ENCODE measurements around the gene UGT1A8. TPM values are rescaled to one million over a fixed set of nuclear protein-coding genes. Genes with fewer than 3 reads are reported as not detected.
A peak's percentile ranks its signal among the peaks of the same experiment; 100 is the strongest.

The UGT1A8 gene
- total and polyA plus RNA-seq, 2 donors from 2014 or later: 30.0 TPM; not detected in 1

DNA sequence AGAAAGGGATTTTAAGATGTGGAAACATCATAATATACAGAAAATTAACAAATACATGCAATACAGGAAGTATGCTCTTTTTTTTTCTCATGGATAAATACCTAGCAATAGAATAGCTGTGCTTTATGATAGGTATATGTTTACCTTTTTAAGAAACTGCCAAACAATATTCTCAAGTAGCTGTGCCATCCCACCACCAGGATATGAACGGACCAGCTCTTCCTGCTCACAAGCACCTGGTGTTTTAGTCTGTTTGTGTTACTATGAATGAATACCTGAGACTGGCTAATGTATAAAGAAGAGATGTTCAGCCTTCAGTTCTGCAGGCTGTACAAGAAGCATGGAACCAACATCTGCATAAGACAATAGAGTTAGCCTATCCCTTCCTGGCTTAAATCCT is 19.9 kb upstream of the UGT1A8 start:
- Histone ChIP-seq H3K36me3 (ENCODE audit: control insufficient read depth in 2 of 3, insufficient read depth in 3 of 3, low read length in 3 of 3) (no peaks in the 10 kb centered on the region), H3K9ac (ENCODE audit: low read length in 3 of 3) (no peak overlapping the region), H3K4me1 (ENCODE audit: control insufficient read depth in 2 of 3, insufficient read depth in 2 of 3, low read depth in 1 of 3, low read length in 3 of 3) (peaks cover 6 to 21% (median 7%) of the 10 kb centered on the region in 3 donors), H3K27ac (ENCODE audit: low read depth in 2 of 2, low read length in 2 of 2) (peak overlapping the region in 1 of 2 donors; percentile 69), H3K9me3 (ENCODE audit: control insufficient read depth in 2 of 3, insufficient read depth in 1 of 3, low read length in 3 of 3) (no peaks in the 10 kb centered on the region), H3K4me3 (ENCODE audit: low read length in 3 of 3) (peak overlapping the region in 1 of 3 donors; percentile 12), H3K27me3 (ENCODE audit: control insufficient read depth, insufficient read depth, low read length) (no peaks in the 10 kb centered on the region)
- intact Hi-C loops (cut with DNase I): no loop called here
- TF ChIP-seq, protein P1, sequence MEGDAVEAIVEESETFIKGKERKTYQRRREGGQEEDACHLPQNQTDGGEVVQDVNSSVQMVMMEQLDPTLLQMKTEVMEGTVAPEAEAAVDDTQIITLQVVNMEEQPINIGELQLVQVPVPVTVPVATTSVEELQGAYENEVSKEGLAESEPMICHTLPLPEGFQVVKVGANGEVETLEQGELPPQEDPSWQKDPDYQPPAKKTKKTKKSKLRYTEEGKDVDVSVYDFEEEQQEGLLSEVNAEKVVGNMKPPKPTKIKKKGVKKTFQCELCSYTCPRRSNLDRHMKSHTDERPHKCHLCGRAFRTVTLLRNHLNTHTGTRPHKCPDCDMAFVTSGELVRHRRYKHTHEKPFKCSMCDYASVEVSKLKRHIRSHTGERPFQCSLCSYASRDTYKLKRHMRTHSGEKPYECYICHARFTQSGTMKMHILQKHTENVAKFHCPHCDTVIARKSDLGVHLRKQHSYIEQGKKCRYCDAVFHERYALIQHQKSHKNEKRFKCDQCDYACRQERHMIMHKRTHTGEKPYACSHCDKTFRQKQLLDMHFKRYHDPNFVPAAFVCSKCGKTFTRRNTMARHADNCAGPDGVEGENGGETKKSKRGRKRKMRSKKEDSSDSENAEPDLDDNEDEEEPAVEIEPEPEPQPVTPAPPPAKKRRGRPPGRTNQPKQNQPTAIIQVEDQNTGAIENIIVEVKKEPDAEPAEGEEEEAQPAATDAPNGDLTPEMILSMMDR (IDR thresholded peaks at IDR 0.05; ENCODE audit: borderline replicate concordance, extremely low read depth, insufficient read depth): no peak
- no peak for FAIRE-seq
- DNase-seq: peak in 1 of 5 donors; percentile 35

DNA sequence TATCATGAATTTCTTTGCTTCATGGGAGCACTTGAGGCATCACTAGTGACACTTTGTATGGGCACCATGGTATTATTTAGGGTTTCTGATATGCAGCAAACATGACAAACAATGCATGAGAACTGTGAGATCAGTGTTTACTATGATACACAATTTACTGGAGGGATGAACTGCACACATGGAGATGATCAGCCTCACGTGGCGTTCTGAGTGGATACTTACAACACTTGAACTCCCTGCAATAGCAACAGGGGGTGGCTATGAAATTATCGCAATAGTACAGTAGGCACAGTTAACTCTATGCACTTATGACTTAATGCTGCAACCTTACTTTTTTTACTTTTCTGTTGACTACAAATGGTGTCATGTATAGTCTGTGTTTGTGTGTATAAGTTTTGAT is 18.5 kb upstream of the UGT1A8 start:
- Histone ChIP-seq H3K4me3 (ENCODE audit: low read length in 3 of 3) (peak overlapping the region in 1 of 3 donors; percentile 25), H3K4me1 (ENCODE audit: control insufficient read depth in 2 of 3, insufficient read depth in 2 of 3, low read depth in 1 of 3, low read length in 3 of 3) (peaks cover 6 to 21% (median 7%) of the 10 kb centered on the region in 3 donors), H3K36me3 (ENCODE audit: control insufficient read depth in 2 of 3, insufficient read depth in 3 of 3, low read length in 3 of 3) (no peaks in the 10 kb centered on the region), H3K27ac (ENCODE audit: low read depth in 2 of 2, low read length in 2 of 2) (no peak overlapping the region), H3K9me3 (ENCODE audit: control insufficient read depth in 2 of 3, insufficient read depth in 1 of 3, low read length in 3 of 3) (no peaks in the 10 kb centered on the region), H3K9ac (ENCODE audit: low read length in 3 of 3) (no peak overlapping the region), H3K27me3 (ENCODE audit: control insufficient read depth, insufficient read depth, low read length) (no peaks in the 10 kb centered on the region)
- DNase-seq (no peak), FAIRE-seq (no peak)
- TF ChIP-seq, protein P1 (IDR thresholded peaks at IDR 0.05; ENCODE audit: borderline replicate concordance, extremely low read depth, insufficient read depth): no peak
- intact Hi-C loops (cut with DNase I): no loop called here

DNA sequence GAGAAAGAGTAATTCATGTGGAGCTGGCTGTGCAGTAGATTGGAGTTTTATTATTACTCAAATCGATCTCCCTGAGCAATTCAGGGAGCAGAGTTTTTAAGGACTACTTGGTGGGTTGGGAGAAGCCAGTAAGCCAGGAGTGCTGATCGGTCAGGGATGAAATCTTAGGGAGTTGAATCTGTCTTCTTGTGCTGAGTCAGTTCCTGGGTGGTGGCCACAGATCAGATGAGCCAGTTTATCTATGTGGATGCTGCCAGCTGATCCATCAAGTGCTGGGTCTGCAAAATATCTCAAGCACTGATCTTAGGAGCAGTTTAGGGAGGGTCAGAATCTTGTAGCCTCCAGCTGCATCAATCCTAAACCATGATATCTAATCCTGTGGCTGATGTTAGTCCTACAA is 17.0 kb upstream of the UGT1A8 start:
- H3K27me3 ChIP-seq (ENCODE audit: control insufficient read depth, insufficient read depth, low read length): no peaks in the 10 kb centered on the region
- no peak overlapping the region for H3K27ac ChIP-seq (ENCODE audit: low read depth in 2 of 2, low read length in 2 of 2)
- no peak overlapping the region for H3K9ac ChIP-seq (ENCODE audit: low read length in 3 of 3)
- FAIRE-seq: no peak
- no peaks in the 10 kb centered on the region for H3K9me3 ChIP-seq (ENCODE audit: control insufficient read depth in 2 of 3, insufficient read depth in 1 of 3, low read length in 3 of 3)
- no peak for DNase-seq
- no peaks in the 10 kb centered on the region for H3K36me3 ChIP-seq (ENCODE audit: control insufficient read depth in 2 of 3, insufficient read depth in 3 of 3, low read length in 3 of 3)
- intact Hi-C loops (cut with DNase I): no loop called here
- TF ChIP-seq, protein P1 (IDR thresholded peaks at IDR 0.05; ENCODE audit: borderline replicate concordance, extremely low read depth, insufficient read depth): no peak
- peaks cover 6 to 21% (median 7%) of the 10 kb centered on the region in 3 donors for H3K4me1 ChIP-seq (ENCODE audit: control insufficient read depth in 2 of 3, insufficient read depth in 2 of 3, low read depth in 1 of 3, low read length in 3 of 3)
- H3K4me3 ChIP-seq (ENCODE audit: low read length in 3 of 3): no peak overlapping the region

DNA sequence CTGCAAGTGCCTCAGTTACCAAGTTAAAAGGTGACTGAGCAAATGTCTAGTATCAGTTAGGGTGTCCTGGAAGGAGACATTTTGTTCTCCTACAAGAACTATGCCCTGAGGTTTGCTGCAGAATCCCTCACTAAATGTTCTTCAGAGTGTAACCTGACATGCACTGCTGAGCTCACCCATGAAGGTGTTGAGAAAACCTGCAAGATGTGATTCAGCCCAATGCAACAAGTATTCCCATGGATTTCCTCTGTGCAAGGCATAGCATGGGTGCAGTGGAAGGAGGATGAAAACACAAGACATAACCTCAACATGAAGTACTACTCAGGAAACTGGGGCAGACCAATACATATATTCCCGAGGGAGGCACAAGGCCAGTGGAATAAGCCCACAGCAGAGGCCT is 15.4 kb upstream of the UGT1A8 start:
- H3K9me3 ChIP-seq (ENCODE audit: control insufficient read depth in 2 of 3, insufficient read depth in 1 of 3, low read length in 3 of 3): no peaks in the 10 kb centered on the region
- H3K4me1 ChIP-seq (ENCODE audit: control insufficient read depth in 2 of 3, insufficient read depth in 2 of 3, low read depth in 1 of 3, low read length in 3 of 3): peaks cover 5 to 6% (median 6%) of the 10 kb centered on the region in 3 donors
- FAIRE-seq (no peak), DNase-seq (no peak)
- TF ChIP-seq, protein P1 (IDR thresholded peaks at IDR 0.05; ENCODE audit: borderline replicate concordance, extremely low read depth, insufficient read depth): no peak
- intact Hi-C loops (cut with DNase I): no loop called here
- H3K4me3 ChIP-seq (ENCODE audit: low read length in 3 of 3): no peak overlapping the region
- no peaks in the 10 kb centered on the region for H3K27me3 ChIP-seq (ENCODE audit: control insufficient read depth, insufficient read depth, low read length)
- H3K36me3 ChIP-seq (ENCODE audit: control insufficient read depth in 2 of 3, insufficient read depth in 3 of 3, low read length in 3 of 3): no peaks in the 10 kb centered on the region
- H3K9ac ChIP-seq (ENCODE audit: low read length in 3 of 3): no peak overlapping the region
- peak overlapping the region; percentile 32 to 46 for H3K27ac ChIP-seq (ENCODE audit: low read depth in 2 of 2, low read length in 2 of 2)
